Activated gamma-delta T cell (primary cell): Measurements from ENCODE around the gene CDKN2AIPNL.
"Not testable (repeated sequence)": the region's sequence is repeated elsewhere in the genome, so short reads cannot be mapped to it uniquely, and the experiment has no call there.

Experiments
- DNase-seq: peaks from one replicate; lab custom pipeline; 2025; lab: John Stamatoyannopoulos, UW

The CDKN2AIPNL gene

GRCh38 chr5:134438721-134439123 lies 27.0 kb upstream of the CDKN2AIPNL start:
- no peak for DNase-seq

GRCh38 chr5:134437847-134438581 lies 26.3 kb upstream of the CDKN2AIPNL start:
- no peak for DNase-seq

DNA sequence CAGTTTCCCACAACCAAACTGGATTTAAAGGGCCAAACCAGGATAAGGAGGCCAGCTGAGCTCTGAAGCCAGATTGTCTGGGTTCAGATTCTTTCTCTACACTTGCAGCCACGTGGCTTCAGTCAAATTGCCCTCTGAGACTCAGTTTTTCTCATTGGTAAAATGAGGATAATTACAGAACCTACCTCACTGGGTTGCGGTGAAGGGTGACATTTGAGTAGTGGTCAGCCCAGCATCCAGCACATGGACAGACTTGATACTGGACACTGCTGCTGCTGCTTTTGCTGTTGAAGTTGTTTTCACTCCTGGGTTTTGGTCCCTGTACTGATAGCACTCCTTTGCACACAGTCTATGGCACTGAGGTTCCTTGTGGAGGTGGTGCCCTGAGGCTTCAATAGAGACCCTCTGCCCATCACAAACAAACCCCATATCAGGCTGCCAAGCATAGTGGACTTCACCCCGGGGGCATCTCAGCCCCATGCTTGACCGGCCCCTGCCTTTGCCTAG lies 25.7 kb upstream of the CDKN2AIPNL start:
- DNase-seq: no peak

DNA sequence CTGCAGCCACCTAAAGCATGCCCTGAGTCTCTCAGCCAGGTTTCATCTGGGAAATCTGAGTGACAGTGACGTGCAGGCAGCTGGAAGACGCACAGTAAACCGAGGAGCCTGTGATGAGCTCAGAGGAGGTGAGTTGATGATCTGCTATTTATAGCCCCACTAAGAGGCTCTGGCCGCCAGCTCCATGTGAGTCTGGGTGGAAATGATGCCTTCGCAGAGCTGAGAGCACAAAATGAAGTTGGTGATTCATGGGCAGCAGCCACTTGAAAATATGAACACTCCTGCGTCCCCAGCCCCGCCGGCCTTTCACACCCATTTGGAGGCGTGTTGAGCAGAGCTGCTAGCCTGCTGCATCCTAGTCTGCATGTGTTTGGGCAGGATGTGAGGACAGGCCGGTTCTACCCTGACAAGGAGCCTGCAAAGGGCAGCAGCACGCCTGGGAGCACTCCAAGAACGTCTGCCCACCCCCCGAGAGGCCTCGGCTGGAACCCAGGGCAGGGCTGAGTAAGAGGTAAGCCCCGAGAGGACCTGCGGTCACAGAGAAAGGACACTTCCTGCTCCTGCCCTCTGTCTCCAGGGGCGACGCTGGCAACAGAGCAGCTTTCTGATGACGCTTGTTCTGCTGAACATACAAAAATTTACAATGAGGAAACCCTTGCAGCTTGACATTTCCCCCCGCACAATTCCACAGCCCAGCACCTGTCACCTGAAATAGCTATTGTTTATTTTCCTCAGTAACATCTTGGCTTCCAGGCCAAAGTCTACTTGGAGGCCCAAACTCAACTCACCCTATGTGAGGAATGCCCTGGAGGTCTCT lies 25.1 kb upstream of the CDKN2AIPNL start:
- no peak for DNase-seq

GRCh38 chr5:134435560-134435959 lies 23.9 kb upstream of the CDKN2AIPNL start:
- DNase-seq: no peak

DNA sequence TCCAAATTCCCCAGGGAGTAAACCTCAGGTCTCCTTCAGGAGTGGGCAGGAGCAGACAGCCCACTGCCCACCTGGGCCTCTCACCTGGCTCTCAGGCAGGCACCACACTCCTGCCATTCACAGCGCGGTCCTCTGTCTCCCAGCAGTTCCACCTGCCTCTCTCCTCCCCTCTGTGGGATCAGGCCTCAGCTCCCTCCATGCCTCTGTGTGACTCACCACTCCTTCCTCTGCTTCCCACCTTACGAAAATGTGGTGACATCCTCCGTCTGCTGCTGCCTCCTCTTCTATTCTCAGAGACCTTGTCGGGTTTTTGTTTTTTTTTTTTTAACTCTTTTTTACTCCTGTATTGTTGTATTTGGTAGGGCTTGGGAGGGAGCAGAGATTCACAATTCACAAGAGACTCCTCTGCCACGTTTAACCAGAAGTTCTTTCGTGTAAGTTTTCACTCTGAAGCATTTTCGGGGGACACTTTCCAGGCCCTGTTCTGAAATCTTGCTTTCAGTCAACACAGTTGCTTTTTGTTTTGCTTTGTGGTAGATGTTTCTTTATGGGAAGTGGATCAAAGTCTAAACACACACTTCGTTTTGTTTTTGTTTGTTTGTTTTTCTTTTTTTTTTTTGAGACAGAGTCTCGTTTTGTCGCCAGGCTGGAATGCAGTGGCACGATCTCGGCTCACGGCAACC lies 21.1 kb upstream of the CDKN2AIPNL start:
- no peak for DNase-seq

GRCh38 chr5:134432174-134432573 lies 20.5 kb upstream of the CDKN2AIPNL start:
- DNase-seq: no peak

DNA sequence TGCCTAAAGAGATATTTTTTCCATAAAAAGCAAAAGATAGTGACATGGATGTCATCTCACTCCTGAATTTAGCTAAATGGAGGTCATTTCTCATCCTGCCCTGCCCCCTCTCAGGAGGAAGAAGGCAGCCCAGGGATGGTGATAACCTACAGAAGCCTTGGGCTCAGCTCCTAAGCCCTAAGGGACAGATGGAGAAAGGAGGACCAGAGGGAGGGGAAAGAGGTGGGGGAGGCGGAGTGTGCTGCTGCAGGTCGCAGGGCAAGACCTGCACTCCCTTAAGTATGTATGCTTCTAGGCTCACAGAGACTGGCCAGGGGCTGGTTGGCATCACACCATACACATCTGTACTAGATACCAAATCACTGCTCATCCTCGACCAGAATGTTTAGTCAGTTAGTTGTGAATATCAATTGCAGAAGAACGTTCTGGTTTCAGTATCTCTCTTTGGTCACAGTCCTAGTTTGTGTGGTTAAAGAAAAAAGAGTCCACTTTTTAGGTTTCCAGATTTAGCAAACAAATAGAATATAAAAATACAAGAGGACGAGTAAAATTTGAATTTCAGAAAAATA lies 18.4 kb upstream of the CDKN2AIPNL start:
- DNase-seq: no peak

GRCh38 chr5:134427540-134428041 lies 15.9 kb upstream of the CDKN2AIPNL start:
- DNase-seq: no peak

DNA sequence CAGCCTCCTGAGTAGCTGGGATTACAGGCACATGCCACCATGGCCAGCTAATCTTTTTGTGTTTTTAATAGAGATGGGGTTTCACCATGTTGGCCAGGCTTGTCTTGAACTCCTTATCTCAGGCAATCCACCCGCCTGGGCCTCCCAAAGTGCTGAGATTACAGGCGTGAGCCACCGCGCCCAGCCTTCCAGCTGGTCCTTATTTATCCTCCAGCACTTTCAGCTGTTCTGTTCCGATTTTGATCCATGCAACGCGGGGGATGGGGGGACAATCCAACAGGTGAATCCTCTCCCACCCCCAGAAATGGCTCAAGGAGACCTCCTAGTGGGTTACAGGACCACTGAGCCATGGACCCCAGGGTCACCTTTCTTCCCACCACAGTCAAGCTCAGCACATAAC lies 14.7 kb upstream of the CDKN2AIPNL start:
- no peak for DNase-seq

DNA sequence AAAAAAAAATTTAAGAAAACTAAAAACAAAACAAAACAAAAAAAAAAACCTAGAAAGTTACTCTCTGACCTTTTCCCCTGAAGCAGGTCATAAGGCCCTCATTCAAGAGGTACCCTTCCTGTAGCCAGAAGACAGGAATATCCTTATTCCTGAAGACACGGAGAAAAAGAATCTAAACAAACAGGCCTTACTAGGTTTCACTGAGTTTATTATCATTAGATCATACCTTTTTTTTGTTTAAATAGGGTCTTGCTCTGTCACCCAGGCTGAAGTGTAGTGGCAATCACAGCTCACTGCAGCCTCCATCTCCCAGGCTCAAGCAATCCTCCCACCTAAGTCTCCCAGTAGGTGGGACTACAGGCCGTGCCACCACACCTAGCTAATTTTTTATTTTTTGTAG lies 11.7 kb upstream of the CDKN2AIPNL start:
- DNase-seq: no peak

DNA sequence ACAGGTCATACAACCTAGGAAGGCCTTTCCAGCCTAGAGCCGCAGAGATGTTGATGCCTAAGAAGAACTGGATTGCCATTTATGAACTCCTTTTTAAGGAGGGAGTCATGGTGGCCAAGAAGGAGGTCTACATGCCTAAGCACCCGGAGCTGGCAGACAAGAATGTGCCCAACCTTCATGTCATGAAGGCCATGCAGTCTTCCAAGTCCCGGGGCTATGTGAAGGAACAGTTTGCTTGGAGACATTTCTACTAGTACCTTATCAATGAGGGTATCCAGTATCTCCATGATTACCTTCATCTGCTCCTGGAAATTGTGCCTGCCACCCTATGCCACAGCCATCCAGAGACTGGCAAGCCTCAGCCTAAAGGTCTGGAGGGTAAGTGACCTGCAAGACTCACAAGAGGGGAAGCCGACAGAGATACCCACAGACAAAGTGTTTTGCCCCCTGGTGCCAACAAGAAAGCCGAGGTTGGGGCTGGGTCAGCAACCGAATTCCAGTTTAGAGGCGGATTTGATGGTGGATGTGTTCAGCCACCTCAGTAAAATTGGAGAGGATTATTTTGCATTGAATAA lies 11.2 kb upstream of the CDKN2AIPNL start:
- no peak for DNase-seq

DNA sequence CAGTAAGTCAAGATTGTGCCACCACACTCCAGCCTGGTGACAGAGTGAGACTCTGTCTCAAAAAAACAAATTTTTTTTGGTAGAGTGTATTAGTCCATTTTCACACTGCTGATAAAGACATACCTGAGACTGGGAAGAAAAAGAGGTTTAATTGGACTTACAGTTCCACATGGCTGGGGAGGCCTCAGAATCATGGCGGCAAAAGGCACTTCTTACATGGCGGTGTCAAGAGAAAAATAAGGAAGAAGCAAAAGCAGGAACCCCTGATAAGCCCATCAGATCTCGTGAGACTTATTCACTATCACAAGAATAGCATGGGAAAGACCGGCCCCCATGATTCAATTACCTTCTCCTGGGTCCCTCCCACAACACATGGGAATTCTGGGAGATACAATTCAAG lies 9.4 kb upstream of the CDKN2AIPNL start:
- DNase-seq: not testable (repeated sequence)

GRCh38 chr5:134420343-134420742 lies 8.7 kb upstream of the CDKN2AIPNL start:
- no peak for DNase-seq

DNA sequence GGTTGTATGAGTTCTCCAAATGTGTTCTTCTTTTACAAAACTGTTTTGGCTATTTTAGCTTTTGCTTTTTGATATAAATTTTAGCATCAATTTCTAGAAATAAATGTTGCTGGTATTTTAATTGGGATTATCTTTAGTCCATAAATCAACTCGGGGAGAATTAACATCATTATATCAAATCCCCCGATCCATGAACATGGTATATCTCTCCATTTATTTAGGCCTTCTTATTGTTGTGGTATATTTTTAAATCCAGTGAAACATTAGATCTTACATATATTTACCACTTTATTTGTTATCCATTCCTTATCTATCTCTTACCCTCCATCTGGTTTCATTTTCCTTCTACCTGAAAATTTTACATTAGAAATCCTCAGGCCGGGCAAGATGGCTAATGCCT lies 7.3 kb upstream of the CDKN2AIPNL start:
- no peak for DNase-seq

- no peak for DNase-seq
These were observed 6.0 kb upstream of the CDKN2AIPNL start for GRCh38 chr5:134417707-134418106.

- no peak for DNase-seq
These were observed 1.4 kb upstream of the CDKN2AIPNL start for GRCh38 chr5:134413046-134413445.

GRCh38 chr5:134411228-134411545 lies 494 bp downstream of the CDKN2AIPNL start:
- DNase-seq: no peak

GRCh38 chr5:134410822-134411221 lies 859 bp downstream of the CDKN2AIPNL start:
- DNase-seq: no peak

GRCh38 chr5:134409321-134409720 lies 2.4 kb downstream of the CDKN2AIPNL start:
- DNase-seq: no peak

GRCh38 chr5:134406390-134406789 lies 5.3 kb downstream of the CDKN2AIPNL start:
- no peak for DNase-seq

GRCh38 chr5:134403951-134404350 lies 7.7 kb downstream of the CDKN2AIPNL start:
- no peak for DNase-seq
